HepG2 (cell line): ENCODE data around the gene LSS. TPM values are rescaled to one million over a fixed set of nuclear protein-coding genes. Genes with fewer than 3 reads are reported as not detected.

Experiments
- ATAC-seq: fragments of 200-7000 bp; cut with Tn5 transposase; 3 replicates; pipeline ENCODE4 v1.9.1; 2020; ENCODE audit warnings: mild to moderate bottlenecking, moderate library complexity
- BruUV-seq: library from RNA; stranded (reverse); fragments of 400-500 nt; replicated peaks from 2 replicates; lab custom pipeline; 2021; lab: Mats Ljungman, UMichigan
- CTCF ChIA-PET: fragments of 300-600 bp; formaldehyde crosslinking; extraction: SDS; loops from one replicate; lab custom pipeline; 2021; ENCODE audit warnings: low total read pairs, inconsistent platforms, low intra/inter-chr PET ratio; lab: Yijun Ruan, JAX
- POLR2A ChIA-PET: fragments of 350-600 bp; sonication (Branson Sonifier 250); formaldehyde crosslinking; loops from one replicate; lab custom pipeline; 2020; ENCODE audit warnings: antibody characterized with exemption, inconsistent platforms; lab: Yijun Ruan, JAX
- DNase-seq: peaks from one replicate; pipeline ENCODE4 v3.0.0-alpha.2; 2015; ENCODE audit warnings: low spot score
- FAIRE-seq: peaks from 3 replicates; lab custom pipeline; 2011; peaks lifted over from hg19 to GRCh38; lab: Jason Lieb, UNC
- H2AFZ ChIP-seq: one replicate; pipeline ENCODE4 v1.6.1; 2011; ENCODE audit warnings: low read length, inconsistent platforms
- H3K27ac ChIP-seq: fragments of 300-600 bp; 3 replicates; pipeline ENCODE4 v1.8.0; 2011; ENCODE audit warnings: mixed run types, mild to moderate bottlenecking, mixed read lengths, low read length, inconsistent platforms; ENCODE audit not compliant: insufficient read depth; ENCODE audit errors: extremely low read length
- H3K27me3 ChIP-seq, 2 experiments: fragments of 200-600 bp in 1 of 2; 2 replicates in 1 of 2; 3 replicates in 1 of 2; pipeline versions ENCODE4 v1.6.0 to v1.8.0; 2011; ENCODE audit warnings: low read length in 2 of 2, mild to moderate bottlenecking in 2 of 2, moderate library complexity in 2 of 2, inconsistent platforms in 1 of 2; ENCODE audit not compliant: insufficient read depth in 2 of 2, control insufficient read depth in 1 of 2
- H3K36me3 ChIP-seq, 2 experiments: fragments of 200-600 bp in 1 of 2; replicated peaks in 1 of 2; 2 replicates in 1 of 2; 3 replicates in 1 of 2; pipeline versions ENCODE4 v1.5.1 to v1.8.0; 2011; ENCODE audit warnings: low read length in 2 of 2, inconsistent platforms in 1 of 2; ENCODE audit not compliant: insufficient read depth in 2 of 2, control insufficient read depth in 1 of 2
- H3K4me1 ChIP-seq: 2 replicates; pipeline ENCODE4 v1.5.1; 2012; ENCODE audit warnings: low read length, inconsistent platforms; ENCODE audit not compliant: insufficient read depth
- H3K4me2 ChIP-seq: 2 replicates; pipeline ENCODE4 v1.6.0; 2011; ENCODE audit warnings: low read depth, low read length, inconsistent platforms
- H3K4me3 ChIP-seq, 3 experiments: fragments of 200-600 bp in 1 of 3; sonication (generic), shearing (Covaris generic) in 1 of 3; replicated peaks in 1 of 3; 2 replicates each; pipeline ENCODE4 v1.5.1; 2011 to 2016; ENCODE audit warnings: low read length in 3 of 3, inconsistent platforms in 2 of 3, low read depth in 2 of 3, mild to moderate bottlenecking in 2 of 3, control low read depth in 1 of 3, mixed read lengths in 1 of 3; ENCODE audit not compliant: insufficient read depth in 1 of 3
- H3K79me2 ChIP-seq: one replicate; pipeline ENCODE4 v1.6.1; 2011; ENCODE audit warnings: low read length, inconsistent platforms; ENCODE audit not compliant: insufficient read depth
- H3K9ac ChIP-seq: 2 replicates; pipeline ENCODE4 v1.6.0; 2011; ENCODE audit warnings: mild to moderate bottlenecking, low read depth, low read length, inconsistent platforms; ENCODE audit not compliant: insufficient read depth
- H3K9me3 ChIP-seq: 2 replicates; pipeline ENCODE4 v1.5.1; 2012; ENCODE audit warnings: mild to moderate bottlenecking, low read length
- H4K20me1 ChIP-seq: 2 replicates; pipeline ENCODE4 v1.6.0; 2011; ENCODE audit warnings: inconsistent platforms, mild to moderate bottlenecking, low read length, moderate library complexity; ENCODE audit not compliant: insufficient read depth
- AGO2 ChIP-seq: fragments of 200-400 bp; formaldehyde crosslinking; optimal IDR thresholded peaks from 2 replicates; pipeline ENCODE3; 2017; ENCODE audit warnings: mild to moderate bottlenecking, low read depth, low read length, moderate library complexity
- DNMT3B ChIP-seq: conservative IDR thresholded peaks from 2 replicates; pipeline ENCODE4 v1.6.1; 2016; ENCODE audit warnings: missing biosample characterization, control low read depth
- KIAA2018 ChIP-seq: sonication (generic); formaldehyde crosslinking; IDR thresholded peaks from 2 replicates; pipeline ENCODE4 v1.5.0; 2020; ENCODE audit warnings: mild to moderate bottlenecking, missing genetic modification reagents, borderline replicate concordance
- ZNF263 ChIP-seq: sonication (generic); formaldehyde crosslinking; IDR thresholded peaks from 2 replicates; pipeline ENCODE4 v1.4.0; 2020; ENCODE audit warnings: missing genetic modification reagents
- WGBS: methylation state at CpG from one replicate; pipeline ENCODE4 v1.1.6; 2017; ENCODE audit warnings: low lambda C conversion rate; 5-methylcytosine and 5-hydroxymethylcytosine counted together
- in situ Hi-C: cut with HindIII; loops from 2 replicates; pipeline ENCODE4 v1.10.0; 2017; ENCODE audit warnings: low pct_unique_long_range_greater_than_20kb; ENCODE audit not compliant: extremely low pct_ligation_motif_present
- intact Hi-C: fragments of 100-400 bp; cut with micrococcal nuclease; formaldehyde crosslinking; loops from one replicate; pipeline ENCODE4 v1.10.0; 2022; ENCODE audit not compliant: unreplicated experiment
- polyA plus RNA-seq, 8 experiments: library from polyadenylated mRNA; depleted of rRNA in 3 of 8; stranded (reverse) in 7 of 8; unstranded in 1 of 8; fragments of >200 nt; fragmentation: Illumina TruSeq in 4 of 8; extraction: Trizol in 4 of 8; gene quantifications; 2 replicates each; pipeline versions ENCODE4 v1.2.1 to v1.2.3, GENCODE V29; 2011 to 2016; ENCODE audit warnings: low read depth in 4 of 8, missing spikeins in 1 of 8, mixed read lengths in 1 of 8; ENCODE audit not compliant: insufficient read depth in 1 of 8
- total RNA-seq, 5 experiments: library from RNA; depleted of rRNA; stranded (reverse); fragments of >200 nt; fragmentation: Illumina TruSeq; extraction: Trizol; gene quantifications; 2 replicates each; pipeline ENCODE4 v1.2.3, GENCODE V29; 2016; ENCODE audit warnings: low read depth in 1 of 5

Gene LSS
- total and polyA plus RNA-seq, 2 of the 13 experiments (the other 11 are each of a cell fraction or from before 2014, with no cell fraction given), result 72.6 to 113 TPM

- H3K9ac ChIP-seq, result no peak overlapping the region
- ChIA-PET CTCF (no interaction called here), POLR2A (no interaction called here)
- no peaks in the 10 kb centered on the region for H3K79me2 ChIP-seq
- FAIRE-seq (no peak), ATAC-seq (no peak)
- no peaks in the 10 kb centered on the region for H3K36me3 ChIP-seq
- H2AFZ ChIP-seq, result no peak overlapping the region
- H3K4me1 ChIP-seq, result peaks cover 20% of the 10 kb centered on the region
- 84% methylated on average over 5 of the region's 26 CpGs for WGBS
- H3K27ac ChIP-seq, result no peak overlapping the region
- BruUV-seq, result no TSS peak
- in situ Hi-C loops, result no loop called here
- H3K27me3 ChIP-seq, result no peaks in the 10 kb centered on the region; a peak in 1 of 5 replicates
- TF ChIP-seq ZNF263 (CRISPR knock-in tag), result no peak
- peak; percentile 20 for TF ChIP-seq AGO2
- TF ChIP-seq DNMT3B, result no peak
- no peak for TF ChIP-seq KIAA2018 (CRISPR knock-in tag)
- TF ChIP-seq, all 625 proteins: peak for 1
- H3K4me3 ChIP-seq, result no peak overlapping the region
- H4K20me1 ChIP-seq, result 0 out of 2 replicates have a peak, but pooled peaks cover 2% of the 10 kb centered on the region
- no peak overlapping the region for H3K4me2 ChIP-seq
- DNase-seq, result no peak
- H3K9me3 ChIP-seq, result no peaks in the 10 kb centered on the region
- intact Hi-C loops, result no loop called here
Measured at GRCh38 chr21:46180778-46181391, 47.7 kb downstream of the LSS start.
